HFFc6 (cell line): ENCODE results near the gene WNT3A. TPM values are rescaled to one million over a fixed set of nuclear protein-coding genes. Genes with fewer than 3 reads are reported as not detected.

Experiments
- DNase-seq: peaks from one replicate; pipeline ENCODE4 v3.0.0-alpha.2; 2018
- H3K27ac Mint-ChIP-seq: 2 replicates; pipeline ENCODE4 v1.8.0; 2020; ENCODE audit warnings: mild to moderate bottlenecking, mixed read lengths
- H3K27me3 Mint-ChIP-seq: 2 replicates; pipeline ENCODE4 v1.8.0; 2021; ENCODE audit warnings: mild to moderate bottlenecking, moderate library complexity, mixed read lengths; ENCODE audit not compliant: insufficient read depth
- H3K36me3 Mint-ChIP-seq: 2 replicates; pipeline ENCODE4 v1.8.0; 2021; ENCODE audit warnings: low read depth, mixed read lengths
- H3K4me1 Mint-ChIP-seq: 2 replicates; pipeline ENCODE4 v1.8.0; 2020; ENCODE audit warnings: low read depth, mixed read lengths
- H3K4me3 Mint-ChIP-seq: 2 replicates; pipeline ENCODE4 v1.8.0; 2020; ENCODE audit warnings: mild to moderate bottlenecking, moderate library complexity, mixed read lengths
- H3K9me3 Mint-ChIP-seq: 2 replicates; pipeline ENCODE4 v1.8.0; 2020; ENCODE audit warnings: mild to moderate bottlenecking, mixed read lengths
- CTCF ChIP-seq: fragments of 200-600 bp; sonication (generic); IDR thresholded peaks from 2 replicates; pipeline ENCODE4 v1.5.0; 2021; ENCODE audit warnings: antibody characterized with exemption, mild to moderate bottlenecking
- total RNA-seq, 6 experiments: library from RNA; stranded (reverse); fragmentation: NEBNext Ultra II Directional; extraction: Animal tissue kit (Norgen Biotek cat#: 25700); gene quantifications; 2 replicates in 1 of 6; 3 replicates in 5 of 6; pipeline ENCODE4 v1.2.3, GENCODE V29; 2021

The WNT3A gene
- total RNA-seq, 6 experiments from 2014 or later = not detected

GRCh38 chr1:228033376-228033775 lies 26.6 kb downstream of the WNT3A start:
- no peak for TF ChIP-seq CTCF
- Mint-ChIP-seq H3K27ac (no peak overlapping the region), H3K27me3 (peaks cover 6% of the 10 kb centered on the region; the same call in 1 of the 2 replicates), H3K4me3 (no peak overlapping the region), H3K36me3 (peaks cover 4% of the 10 kb centered on the region; the same call in 1 of the 2 replicates), H3K4me1 (no peaks in the 10 kb centered on the region), H3K9me3 (peaks cover 5% of the 10 kb centered on the region)
- no peak for DNase-seq

- Mint-ChIP-seq H3K36me3 (peaks cover 4% of the 10 kb centered on the region; the same call in 1 of the 2 replicates), H3K27ac (no peak overlapping the region), H3K4me1 (no peaks in the 10 kb centered on the region), H3K4me3 (no peak overlapping the region), H3K9me3 (peaks cover 5% of the 10 kb centered on the region), H3K27me3 (peaks cover 12% of the 10 kb centered on the region)
- TF ChIP-seq CTCF = no peak
- DNase-seq = no peak
Observed at GRCh38 chr1:228034954-228035837, 28.4 kb downstream of the WNT3A start.

- Mint-ChIP-seq H3K4me1 (no peaks in the 10 kb centered on the region), H3K9me3 (peaks cover 5% of the 10 kb centered on the region), H3K27me3 (peaks cover 12% of the 10 kb centered on the region), H3K4me3 (no peak overlapping the region), H3K27ac (no peak overlapping the region), H3K36me3 (peaks cover 4% of the 10 kb centered on the region; the same call in 1 of the 2 replicates)
- no peak for TF ChIP-seq CTCF
- no peak for DNase-seq
Observed at GRCh38 chr1:228035844-228036243, 29.0 kb downstream of the WNT3A start.

- peaks cover 4% of the 10 kb centered on the region; the same call in 1 of the 2 replicates for H3K36me3 Mint-ChIP-seq
- H3K4me1 Mint-ChIP-seq = no peaks in the 10 kb centered on the region
- no peak overlapping the region for H3K4me3 Mint-ChIP-seq
- TF ChIP-seq CTCF = no peak
- peaks cover 5% of the 10 kb centered on the region for H3K9me3 Mint-ChIP-seq
- H3K27ac Mint-ChIP-seq = no peak overlapping the region
- H3K27me3 Mint-ChIP-seq = peaks cover 11% of the 10 kb centered on the region
- DNase-seq = no peak
Observed at GRCh38 chr1:228036701-228037231, 30.0 kb downstream of the WNT3A start.

- DNase-seq = no peak
Observed at GRCh38 chr1:228037401-228038386, 30.9 kb downstream of the WNT3A start.

More at GRCh38 chr1:228037401-228038386, 30.9 kb downstream of the WNT3A start:
- peaks cover 5% of the 10 kb centered on the region for H3K9me3 Mint-ChIP-seq
- TF ChIP-seq CTCF = no peak
- H3K4me3 Mint-ChIP-seq = no peak overlapping the region
- H3K36me3 Mint-ChIP-seq = peaks cover 4% of the 10 kb centered on the region; the same call in 1 of the 2 replicates
- no peaks in the 10 kb centered on the region for H3K4me1 Mint-ChIP-seq
- H3K27me3 Mint-ChIP-seq = peaks cover 11% of the 10 kb centered on the region
- no peak overlapping the region for H3K27ac Mint-ChIP-seq
